Measurements from ENCODE around the gene CYREN.

GRCh38 chr7:135169141-135169963, 1.2 kb downstream of the CYREN start:
- peak; percentile 68 for TF ChIP-seq CTCF (IDR thresholded peaks at IDR 0.05)
- no peak for TF ChIP-seq REST (IDR thresholded peaks at IDR 0.05; ENCODE audit: insufficient read depth in 1 of 2, low read depth in 2 of 2, low read length in 1 of 2)
- TF ChIP-seq POLR2AphosphoS5 (IDR thresholded peaks at IDR 0.05; ENCODE audit: low read depth, low read length): no peak

All from Panc1 (cell line).